Ishikawa (cell line): ENCODE measurements around the gene KISS1R.

Source experiments
- CEBPB ChIP-seq: IDR thresholded peaks from 2 replicates; pipeline ENCODE4 v1.6.1; 2012
- FOXM1 ChIP-seq: IDR thresholded peaks from 2 replicates; pipeline ENCODE4 v1.6.1; 2012; ENCODE audit warnings: low read depth, borderline replicate concordance
- NFIC ChIP-seq: IDR thresholded peaks from 2 replicates; pipeline ENCODE4 v1.6.1; 2012
- RAD21 ChIP-seq: IDR thresholded peaks from 2 replicates; pipeline ENCODE4 v1.6.1; 2012; ENCODE audit warnings: low read depth
- TAF1 ChIP-seq: IDR thresholded peaks from 2 replicates; pipeline ENCODE4 v1.6.1; 2012; ENCODE audit warnings: low read depth, mild to moderate bottlenecking
- TCF12 ChIP-seq: IDR thresholded peaks from 2 replicates; pipeline ENCODE4 v1.6.1; 2012; ENCODE audit warnings: low read depth
- YY1 ChIP-seq: IDR thresholded peaks from 2 replicates; pipeline ENCODE4 v1.6.1; 2012; ENCODE audit warnings: low read depth
- ZBTB7A ChIP-seq: IDR thresholded peaks from 2 replicates; pipeline ENCODE4 v1.6.1; 2012; ENCODE audit warnings: low read depth
- TF ChIP-seq, protein P1 (sequence below): IDR thresholded peaks from 2 replicates; pipeline ENCODE4 v1.6.1; 2012; ENCODE audit warnings: low read depth, mild to moderate bottlenecking

DNA sequence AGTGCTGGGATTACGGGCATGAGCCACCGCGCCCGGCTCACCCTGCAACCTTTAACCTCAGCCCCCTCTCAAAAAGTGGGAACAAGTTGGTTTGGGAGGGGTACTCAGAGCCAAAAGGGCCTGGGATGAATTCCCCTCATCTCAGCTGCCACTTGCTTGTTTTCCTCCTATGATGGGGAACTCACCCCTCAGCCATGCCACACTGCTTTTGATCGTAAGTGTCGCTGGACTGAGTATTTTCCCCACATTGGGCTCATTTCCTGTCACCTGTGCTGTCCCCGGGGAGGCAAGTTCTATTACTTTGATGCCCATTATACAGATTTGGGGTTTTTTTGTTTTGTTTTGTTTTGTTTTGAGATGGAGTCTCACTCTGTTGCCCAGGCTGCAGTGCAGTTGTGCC, 10.7 kb upstream of the KISS1R start:
- TF ChIP-seq FOXM1 (no peak), TCF12 (no peak), TAF1 (no peak), CEBPB (no peak), NFIC (no peak), YY1 (no peak), ZBTB7A (no peak), RAD21 (no peak)
- TF ChIP-seq, protein P1, sequence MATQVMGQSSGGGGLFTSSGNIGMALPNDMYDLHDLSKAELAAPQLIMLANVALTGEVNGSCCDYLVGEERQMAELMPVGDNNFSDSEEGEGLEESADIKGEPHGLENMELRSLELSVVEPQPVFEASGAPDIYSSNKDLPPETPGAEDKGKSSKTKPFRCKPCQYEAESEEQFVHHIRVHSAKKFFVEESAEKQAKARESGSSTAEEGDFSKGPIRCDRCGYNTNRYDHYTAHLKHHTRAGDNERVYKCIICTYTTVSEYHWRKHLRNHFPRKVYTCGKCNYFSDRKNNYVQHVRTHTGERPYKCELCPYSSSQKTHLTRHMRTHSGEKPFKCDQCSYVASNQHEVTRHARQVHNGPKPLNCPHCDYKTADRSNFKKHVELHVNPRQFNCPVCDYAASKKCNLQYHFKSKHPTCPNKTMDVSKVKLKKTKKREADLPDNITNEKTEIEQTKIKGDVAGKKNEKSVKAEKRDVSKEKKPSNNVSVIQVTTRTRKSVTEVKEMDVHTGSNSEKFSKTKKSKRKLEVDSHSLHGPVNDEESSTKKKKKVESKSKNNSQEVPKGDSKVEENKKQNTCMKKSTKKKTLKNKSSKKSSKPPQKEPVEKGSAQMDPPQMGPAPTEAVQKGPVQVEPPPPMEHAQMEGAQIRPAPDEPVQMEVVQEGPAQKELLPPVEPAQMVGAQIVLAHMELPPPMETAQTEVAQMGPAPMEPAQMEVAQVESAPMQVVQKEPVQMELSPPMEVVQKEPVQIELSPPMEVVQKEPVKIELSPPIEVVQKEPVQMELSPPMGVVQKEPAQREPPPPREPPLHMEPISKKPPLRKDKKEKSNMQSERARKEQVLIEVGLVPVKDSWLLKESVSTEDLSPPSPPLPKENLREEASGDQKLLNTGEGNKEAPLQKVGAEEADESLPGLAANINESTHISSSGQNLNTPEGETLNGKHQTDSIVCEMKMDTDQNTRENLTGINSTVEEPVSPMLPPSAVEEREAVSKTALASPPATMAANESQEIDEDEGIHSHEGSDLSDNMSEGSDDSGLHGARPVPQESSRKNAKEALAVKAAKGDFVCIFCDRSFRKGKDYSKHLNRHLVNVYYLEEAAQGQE: no peak
